HG02840 (cell line): ENCODE data around the gene C11orf87.

Experiments
- ATAC-seq: cut with Tn5 transposase; IDR thresholded peaks from one replicate; pipeline ENCODE4 v1.9.1; 2021; ENCODE audit warnings: mild to moderate bottlenecking, moderate library complexity, moderate number of reproducible peaks; ENCODE audit not compliant: unreplicated experiment, low FRiP score

The C11orf87 gene

GRCh38 chr11:109435121-109435742 is 13.2 kb downstream of the C11orf87 start:
- no peak for ATAC-seq

GRCh38 chr11:109439684-109440083 is 17.7 kb downstream of the C11orf87 start:
- no peak for ATAC-seq

- ATAC-seq: no peak
These were observed 21.1 kb downstream of the C11orf87 start for GRCh38 chr11:109443052-109443451.

GRCh38 chr11:109454857-109455256 is 32.9 kb downstream of the C11orf87 start:
- no peak for ATAC-seq
